GM19397 (cell line): Measurements from ENCODE around the gene PCGF5.
"Not testable (repeated sequence)": the region's sequence is repeated elsewhere in the genome, so short reads cannot be mapped to it uniquely, and the experiment has no call there.

ENCODE experiments used
- ATAC-seq: cut with Tn5 transposase; IDR thresholded peaks from one replicate; pipeline ENCODE4 v1.9.1; 2021; ENCODE audit warnings: mild to moderate bottlenecking, moderate library complexity; ENCODE audit not compliant: unreplicated experiment

The PCGF5 gene

DNA sequence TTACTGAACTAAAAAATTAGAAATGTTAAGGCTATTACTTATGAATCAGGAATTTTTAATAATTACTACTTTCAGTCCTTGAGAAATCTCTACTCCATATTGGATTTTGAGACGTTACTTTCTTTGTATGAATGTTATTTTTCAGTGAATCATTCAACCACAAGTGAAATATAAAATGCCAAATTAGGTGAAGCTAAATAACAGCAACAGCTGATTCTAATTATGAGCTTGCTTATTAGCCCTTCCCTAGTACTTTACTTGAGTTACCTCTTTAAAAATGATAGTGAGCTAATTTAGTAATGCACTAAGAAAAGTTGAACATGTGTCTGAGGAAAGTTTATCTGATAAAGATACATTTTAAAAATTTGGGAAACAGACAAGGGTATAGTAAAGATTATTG lies 51.4 kb downstream of the PCGF5 start:
- ATAC-seq: no peak

DNA sequence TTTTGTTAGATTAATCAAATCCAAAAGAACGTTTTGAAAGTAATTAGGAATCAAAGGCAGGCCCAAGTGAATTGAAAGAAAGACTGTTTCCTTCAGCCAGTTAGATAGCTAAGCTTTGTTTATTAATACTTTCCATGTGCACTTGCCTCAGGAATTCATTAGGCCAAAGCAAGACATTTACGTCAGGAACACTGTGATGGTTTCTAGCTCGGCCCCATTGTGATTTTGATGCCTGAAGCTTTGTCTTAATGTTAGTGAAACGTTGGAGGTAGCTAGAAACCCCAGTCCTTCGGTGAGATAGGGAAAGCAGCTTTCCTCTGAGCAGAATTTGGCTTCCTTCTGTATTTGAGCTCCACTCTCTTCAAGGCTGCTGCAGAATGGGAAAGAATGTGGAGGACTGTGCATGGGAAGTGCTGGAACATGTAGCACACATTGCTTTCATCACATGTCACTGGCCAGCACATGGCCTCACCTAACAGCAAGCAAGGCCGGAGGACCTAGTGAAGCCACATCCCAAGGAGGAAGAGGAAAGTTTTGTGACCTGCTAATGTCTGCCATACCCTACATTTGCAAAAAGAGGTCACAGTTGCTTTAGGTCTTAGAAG lies 64.1 kb downstream of the PCGF5 start:
- no peak for ATAC-seq

- ATAC-seq: no peak
These were observed 66.1 kb downstream of the PCGF5 start for GRCh38 chr10:91286572-91286971.

DNA sequence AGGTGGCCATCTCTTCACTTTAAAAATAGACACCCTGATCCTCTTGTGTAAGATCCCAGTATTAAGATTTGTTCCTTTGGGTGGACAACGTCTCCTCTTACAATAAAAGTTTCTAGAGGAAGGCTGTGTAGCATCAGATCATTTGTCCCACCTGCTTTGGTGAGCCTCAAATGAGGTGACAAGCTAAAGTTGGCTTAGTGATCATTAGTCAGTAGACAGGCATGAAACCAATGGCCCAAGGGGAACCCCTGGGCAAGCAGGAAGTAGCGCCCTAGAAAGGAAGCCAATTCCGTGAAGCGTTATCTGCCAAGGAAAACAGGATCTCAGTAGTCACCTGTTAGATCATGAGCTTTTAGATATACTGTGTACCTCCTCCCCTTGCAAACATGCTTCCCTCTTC lies 66.8 kb downstream of the PCGF5 start:
- ATAC-seq: no peak

DNA sequence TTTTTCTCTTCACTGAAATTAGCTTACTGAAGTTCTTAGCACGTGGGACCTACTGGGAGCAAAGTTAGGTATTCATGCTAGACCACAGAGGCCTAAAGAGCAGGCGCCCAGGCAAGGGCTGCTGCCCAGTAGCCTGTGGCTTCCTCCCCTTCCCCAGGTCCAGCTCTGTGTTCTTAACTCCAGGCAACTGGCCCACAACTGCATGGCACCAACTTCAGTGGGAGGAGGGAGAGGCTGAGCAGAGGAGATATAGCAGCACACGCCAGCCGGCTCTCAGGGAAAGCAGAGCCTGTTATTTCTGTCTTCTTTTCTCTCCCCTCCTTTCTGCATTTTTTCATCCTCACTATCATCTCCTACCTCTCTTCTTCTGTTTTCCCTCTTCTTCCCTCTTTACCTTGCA lies 67.4 kb downstream of the PCGF5 start:
- no peak for ATAC-seq

GRCh38 chr10:91289305-91289704 lies 68.8 kb downstream of the PCGF5 start:
- ATAC-seq: no peak

DNA sequence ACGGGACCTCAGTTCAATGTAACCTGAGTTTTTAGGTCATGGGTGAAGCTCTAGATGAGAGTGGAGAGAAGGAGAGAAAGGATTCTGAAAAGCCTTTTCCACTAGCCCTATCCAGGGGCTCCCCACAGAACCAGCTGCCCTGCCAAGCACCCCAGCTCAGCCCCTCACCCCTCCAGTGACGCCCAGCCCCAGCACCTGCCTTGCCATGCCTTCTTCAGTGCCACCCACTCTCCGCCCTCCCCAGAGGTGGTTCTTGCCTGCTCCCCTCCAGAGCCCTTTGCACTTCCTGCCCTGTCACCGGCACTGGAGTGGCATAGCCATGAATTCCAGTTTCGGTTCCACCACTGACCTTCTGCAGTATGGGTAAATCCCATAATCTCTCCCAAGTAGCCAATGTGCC lies 70.1 kb downstream of the PCGF5 start:
- ATAC-seq: no peak

DNA sequence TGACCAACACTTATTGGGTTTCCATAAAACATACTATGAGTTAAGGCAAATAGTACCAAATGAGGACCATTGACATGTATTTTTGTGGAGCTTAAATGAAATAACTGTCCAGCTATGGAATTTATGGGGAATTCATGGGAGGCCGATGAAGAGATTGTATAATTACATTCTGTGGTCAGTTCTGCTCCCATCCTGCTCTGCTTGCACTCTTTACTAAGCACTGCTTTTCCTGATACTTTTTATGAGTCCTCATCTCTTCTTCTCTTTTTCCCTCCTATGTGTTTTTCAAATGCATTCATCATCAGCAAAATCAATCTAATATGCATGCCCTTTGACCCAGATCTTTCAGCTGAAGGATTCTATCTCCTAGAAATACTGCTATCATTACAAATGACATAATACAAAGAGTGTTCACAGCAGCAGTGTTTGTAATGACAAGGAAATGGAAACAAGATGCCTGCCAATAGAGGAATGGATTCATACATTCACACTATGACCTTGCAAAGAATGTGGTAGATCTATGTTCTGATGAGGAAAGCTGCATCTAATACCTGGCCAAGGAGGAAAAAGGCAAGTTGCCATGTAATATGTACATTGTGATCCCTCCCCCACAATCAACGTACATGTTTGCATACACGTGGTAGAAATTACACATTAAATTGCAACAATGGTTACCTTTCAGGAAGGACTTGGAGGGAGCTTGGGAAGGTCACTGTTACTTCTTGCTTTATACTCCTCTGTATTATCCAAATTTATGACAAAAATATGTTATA lies 73.9 kb downstream of the PCGF5 start:
- no peak for ATAC-seq

- no peak for ATAC-seq
These were observed 74.9 kb downstream of the PCGF5 start for GRCh38 chr10:91295346-91295745.

DNA sequence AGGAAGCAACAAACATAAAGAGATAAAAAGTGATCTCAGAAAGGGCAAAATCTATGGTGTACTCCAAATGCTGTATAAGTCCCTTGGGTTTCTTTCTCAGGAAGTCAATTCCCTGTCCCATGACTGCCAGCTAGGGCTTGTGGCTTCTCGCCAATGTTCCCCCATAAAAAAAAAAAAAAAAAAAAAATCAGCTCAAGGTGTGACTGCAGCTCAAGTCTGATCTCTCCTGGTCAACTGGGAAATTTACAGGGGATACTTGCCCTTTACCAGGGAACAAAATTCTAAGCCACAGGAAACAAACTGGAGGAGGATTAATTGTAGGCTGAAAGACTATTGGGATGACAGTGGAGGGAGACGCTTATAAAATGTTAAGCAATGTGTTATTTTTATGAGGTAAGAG lies 76.0 kb downstream of the PCGF5 start:
- ATAC-seq: no peak

DNA sequence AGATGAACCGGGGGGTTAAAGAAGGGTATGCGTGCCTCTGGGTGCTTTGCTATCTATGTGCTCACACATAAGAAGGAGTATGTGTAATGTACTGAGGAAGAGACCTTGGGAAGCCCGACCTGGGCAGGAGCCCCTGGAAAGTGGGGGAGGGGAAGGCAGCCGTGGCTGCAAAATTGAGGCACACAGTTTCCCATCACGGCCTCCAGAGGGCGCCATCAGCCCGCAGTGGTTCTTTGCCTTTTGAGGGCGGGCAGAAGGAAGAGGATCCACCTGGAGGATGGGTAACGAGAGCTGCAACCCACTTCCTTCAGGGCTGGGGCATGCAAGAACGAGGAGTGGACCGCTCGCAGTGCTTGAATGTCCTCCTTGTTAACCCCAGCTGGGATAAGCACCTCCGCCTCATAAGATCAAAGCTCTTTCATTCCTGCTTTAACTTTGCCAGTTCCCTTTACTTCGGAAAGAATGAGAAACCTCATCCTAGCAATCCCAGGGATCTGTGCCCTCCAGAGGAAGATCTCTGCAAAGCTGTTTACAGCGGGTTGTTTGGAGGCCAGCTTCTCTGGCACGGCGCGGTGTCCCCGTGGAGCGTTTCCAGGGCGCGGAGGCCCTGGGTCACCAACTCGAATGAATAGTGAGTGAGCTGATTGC lies 77.9 kb downstream of the PCGF5 start:
- ATAC-seq: peak; percentile 89

GRCh38 chr10:91299999-91300575 lies 79.6 kb downstream of the PCGF5 start:
- ATAC-seq: no peak

DNA sequence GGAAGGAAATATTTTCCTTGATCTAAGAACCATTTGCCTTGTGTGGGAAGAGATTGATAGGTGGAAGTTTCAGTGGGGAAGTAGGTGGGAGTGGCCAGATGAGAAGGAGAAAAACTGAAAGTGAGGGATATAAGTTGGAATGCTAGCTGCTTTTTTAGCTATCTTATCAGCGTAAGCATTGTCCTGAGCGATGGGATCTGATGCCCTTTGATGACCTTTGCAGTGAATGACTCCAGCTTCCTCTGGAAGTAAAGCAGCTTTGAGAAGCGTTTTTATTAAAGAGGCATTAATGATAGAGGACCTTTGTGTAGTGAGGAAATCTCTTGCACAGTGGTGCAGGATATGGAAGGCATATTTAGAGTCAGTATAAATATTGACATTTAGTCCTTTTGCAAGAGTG lies 82.5 kb downstream of the PCGF5 start:
- ATAC-seq: not testable (repeated sequence)

GRCh38 chr10:91305979-91306378 lies 85.5 kb downstream of the PCGF5 start:
- not testable (repeated sequence) for ATAC-seq

- no peak for ATAC-seq
These were observed 87.0 kb downstream of the PCGF5 start for GRCh38 chr10:91307489-91307888.

- ATAC-seq: no peak
These were observed 89.2 kb downstream of the PCGF5 start for GRCh38 chr10:91309711-91310110.

DNA sequence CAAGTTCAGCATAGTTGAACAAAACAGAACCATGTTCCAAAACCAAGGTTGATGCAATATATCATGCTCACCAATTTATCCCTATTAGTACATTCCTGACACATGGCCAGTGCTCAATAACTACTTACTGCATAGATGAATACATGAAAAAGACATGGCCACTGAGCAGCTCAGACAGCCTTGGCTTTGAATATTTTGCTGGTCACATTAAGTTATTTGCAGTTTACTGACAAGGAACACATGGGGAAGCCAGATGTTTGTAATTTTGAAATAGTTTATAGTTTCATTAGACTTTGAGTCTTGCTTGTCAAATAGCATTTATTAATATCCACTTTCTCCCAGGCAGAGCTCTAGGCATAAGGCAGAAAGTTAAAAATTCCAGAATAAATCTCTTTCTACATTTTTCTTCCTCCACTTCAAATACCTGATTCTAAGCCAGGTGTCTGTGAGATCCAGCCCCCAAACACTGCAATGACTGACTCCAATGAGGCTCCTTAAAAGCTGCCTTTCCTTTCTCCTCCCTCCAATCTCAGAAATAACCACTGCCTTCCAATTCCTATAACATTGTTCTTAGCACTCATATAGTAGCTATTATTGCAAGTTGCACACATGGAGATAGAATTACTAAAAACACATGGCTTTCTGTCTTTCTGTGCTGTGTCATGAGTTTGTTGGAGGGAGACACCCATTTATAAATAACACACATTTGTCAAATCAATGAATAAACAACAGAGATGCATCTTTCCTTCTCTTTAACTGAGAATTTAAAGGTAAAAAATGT lies 91.3 kb downstream of the PCGF5 start:
- ATAC-seq: no peak

GRCh38 chr10:91312382-91312733 lies 91.9 kb downstream of the PCGF5 start:
- no peak for ATAC-seq

DNA sequence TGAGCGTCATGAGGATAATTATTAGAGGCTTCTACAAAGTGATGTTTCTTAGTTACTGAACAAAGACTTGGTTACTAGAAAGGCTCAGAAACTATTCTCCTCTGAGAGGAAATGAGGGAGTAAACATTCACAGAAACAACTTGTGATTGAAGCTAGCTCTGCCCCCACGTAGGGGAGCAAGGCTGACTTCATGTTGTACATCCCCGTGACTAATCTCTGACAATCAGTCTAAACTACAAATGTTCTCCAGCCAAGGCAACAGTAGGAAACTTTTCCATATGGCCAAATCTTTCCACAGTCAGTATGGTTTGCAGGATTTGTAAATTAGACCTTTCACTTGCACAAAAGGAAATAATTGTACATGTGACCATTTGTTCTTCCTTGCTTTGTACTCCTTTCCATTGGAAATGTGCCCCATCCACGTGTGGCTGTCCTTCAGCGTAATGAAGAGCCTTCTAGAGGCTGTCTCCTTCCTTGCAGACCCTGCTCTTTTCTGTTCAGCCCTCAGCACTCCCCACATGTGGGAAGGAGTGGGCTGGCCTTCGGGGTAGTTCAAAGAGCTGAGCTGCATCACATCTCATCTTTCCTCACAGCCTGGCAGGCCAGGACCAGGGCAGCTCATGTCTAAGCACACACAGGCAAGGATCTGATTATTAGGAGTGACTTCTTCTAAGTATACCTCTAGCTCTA lies 93.5 kb downstream of the PCGF5 start:
- no peak for ATAC-seq

GRCh38 chr10:91316486-91316885 lies 96.0 kb downstream of the PCGF5 start:
- ATAC-seq: no peak

GRCh38 chr10:91317541-91317940 lies 97.1 kb downstream of the PCGF5 start:
- no peak for ATAC-seq
